Measurements from ENCODE around the gene AEBP2.

- TF ChIP-seq CTCF (optimal IDR thresholded peaks at IDR 0.05 in 1 of 3, IDR thresholded peaks at IDR 0.05 in 1 of 3, conservative IDR thresholded peaks at IDR 0.05 in 1 of 3; ENCODE audit: extremely low read depth in 1 of 3, insufficient read depth in 2 of 3, low read length in 3 of 3) (peak; percentile 2 to 40 (median 15)), EZH2 (IDR thresholded peaks at IDR 0.05; ENCODE audit: low read length) (no peak)
Measured at GRCh38 chr12:19456176-19456575, 16.9 kb downstream of the AEBP2 start.
